Stomach (tissue), 4 donors: ENCODE measurements around the gene SLC25A41.

Experiments used
- CTCF ChIP-seq, 7 experiments: fragments of 450-650 bp in 4 of 7; fragments of 200-600 bp in 3 of 7; sonication (generic) in 3 of 7; IDR thresholded peaks; one replicate each; pipeline ENCODE4 v1.5.1; 2016 to 2019; ENCODE audit warnings: antibody characterized with exemption in 7 of 7, control low read depth in 2 of 7, mild to moderate bottlenecking in 1 of 7
- EP300 ChIP-seq: sonication (generic); formaldehyde crosslinking; IDR thresholded peaks from one replicate; pipeline ENCODE4 v1.6.1; 2017; ENCODE audit warnings: antibody characterized with exemption
- POLR2A ChIP-seq, 4 donors: fragments of 450-650 bp; IDR thresholded peaks; one replicate each; pipeline ENCODE4 v1.6.1; 2016; ENCODE audit warnings: antibody characterized with exemption in 4 of 4, control low read depth in 2 of 4, mild to moderate bottlenecking in 1 of 4, moderate library complexity in 1 of 4
- POLR2AphosphoS5 ChIP-seq, 3 donors: sonication (generic); formaldehyde crosslinking; IDR thresholded peaks; one replicate each; pipeline ENCODE4 v1.6.1; 2016; ENCODE audit warnings: antibody characterized with exemption in 3 of 3

- TF ChIP-seq CTCF (IDR thresholded peaks at IDR 0.05) (peak in 3 of 7 experiments; percentile 35 to 49 (median 43)), POLR2AphosphoS5 (IDR thresholded peaks at IDR 0.05) (no peak), EP300 (no peak), POLR2A (IDR thresholded peaks at IDR 0.05) (no peak)
Measured at GRCh38 chr19:6412447-6413091, 21.0 kb downstream of the SLC25A41 start.
